Stimulated activated CD8-positive, alpha-beta memory T cell treated with anti-CD3 and anti-CD28 coated beads, Interleukin-7, amount 100 ng/mL, for 24 hours (primary cell): ENCODE measurements around the gene PLIN1.

Experiments used
- DNase-seq: peaks from one replicate; pipeline ENCODE4 v3.0.0-alpha.2; 2020; ENCODE audit warnings: low read depth

The PLIN1 gene

DNA sequence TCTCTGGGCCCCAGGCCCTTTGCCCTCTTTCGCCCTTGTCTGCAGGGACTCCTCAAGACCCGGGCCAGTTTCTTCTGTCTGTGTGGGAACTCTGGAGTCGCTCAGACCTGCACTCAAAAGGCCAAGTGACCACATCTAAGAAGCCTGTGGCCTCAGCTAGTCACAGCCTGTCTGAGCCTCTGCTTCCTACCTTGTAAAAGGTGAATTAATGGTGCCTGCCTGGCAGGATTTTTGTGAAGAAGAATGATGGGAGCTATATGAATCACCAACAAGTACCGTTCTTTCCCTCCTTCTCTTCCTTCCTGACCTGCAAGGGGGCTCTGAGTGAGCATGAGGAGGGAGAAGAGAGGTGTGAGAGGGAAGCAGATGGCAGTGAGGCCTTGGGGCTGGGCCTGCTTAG, 7.5 kb downstream of the PLIN1 start:
- DNase-seq = no peak

DNA sequence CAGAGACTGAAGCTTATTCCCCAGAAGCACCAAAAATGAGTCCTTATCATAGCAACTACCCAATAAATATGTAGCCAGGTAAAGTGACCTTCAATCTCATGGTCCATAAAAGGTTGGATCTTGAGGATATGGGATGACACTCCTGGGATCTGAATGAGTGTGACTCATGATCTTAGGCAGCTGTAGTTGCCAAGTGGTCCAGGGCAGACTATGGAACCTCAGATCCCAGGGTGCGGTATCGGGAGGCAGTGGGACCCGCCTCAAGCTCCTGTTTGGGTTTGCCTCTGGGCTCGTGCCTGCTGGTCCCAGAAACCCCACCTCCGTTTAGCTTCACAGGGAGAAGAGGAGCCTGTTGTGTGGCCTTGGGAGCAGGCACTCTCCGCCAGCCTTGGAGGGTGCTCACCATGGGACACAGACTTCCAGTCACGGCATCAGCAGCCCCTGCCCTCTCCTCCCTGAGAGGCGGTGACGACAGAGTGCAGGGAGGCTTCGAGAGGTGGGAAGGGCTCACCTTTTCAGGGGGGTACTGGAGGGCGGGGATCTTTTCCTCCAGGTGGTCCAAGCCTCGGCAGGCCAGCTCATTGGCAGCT, 8.1 kb downstream of the PLIN1 start:
- DNase-seq = no peak

DNA sequence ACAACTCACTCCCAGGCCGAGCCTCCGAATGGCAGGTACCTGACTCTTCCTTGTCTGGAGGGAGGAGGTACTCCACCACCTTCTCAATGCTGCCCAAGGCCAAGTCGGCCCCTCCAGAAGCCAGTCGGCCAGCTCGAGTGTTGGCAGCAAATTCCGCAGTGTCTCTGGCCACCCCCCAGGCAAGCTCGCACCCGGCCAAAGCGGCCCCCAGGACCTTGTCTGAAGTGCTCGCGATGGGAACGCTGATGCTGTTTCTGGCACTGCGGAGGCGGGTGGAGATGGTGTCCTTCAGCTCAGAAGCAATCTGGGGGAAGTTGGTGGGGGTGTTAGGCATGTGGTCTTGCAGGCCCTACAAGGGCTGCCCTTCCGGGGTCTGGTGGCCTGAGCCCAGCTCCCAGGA, 9.2 kb downstream of the PLIN1 start:
- no peak for DNase-seq

DNA sequence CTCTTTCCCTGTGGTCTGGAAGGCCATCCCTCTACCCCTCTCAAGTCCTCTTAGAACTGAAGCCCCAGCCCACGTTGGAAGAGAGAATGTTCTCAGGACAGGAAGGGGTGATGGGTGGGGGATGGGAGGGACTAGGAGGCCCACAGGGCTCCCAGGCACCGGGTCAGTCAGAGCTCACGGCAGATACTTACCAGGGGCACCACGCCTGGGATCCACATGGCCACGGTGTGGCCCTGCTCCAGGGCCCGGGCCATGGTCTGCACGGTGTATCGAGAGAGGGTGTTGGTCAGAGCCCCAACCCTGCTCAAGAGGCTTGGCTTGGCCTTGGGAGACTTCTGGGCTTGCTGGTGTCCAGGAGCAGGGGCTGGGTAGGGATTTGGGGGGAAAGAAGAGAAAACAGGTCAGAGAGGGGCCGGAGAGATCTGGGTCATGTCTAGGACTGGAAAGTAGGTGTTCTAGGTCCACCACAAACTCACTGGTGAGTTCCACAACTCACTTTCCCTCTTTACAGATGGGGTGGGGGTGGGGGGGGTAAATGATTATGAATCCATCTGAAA, 9.8 kb downstream of the PLIN1 start:
- DNase-seq = no peak

DNA sequence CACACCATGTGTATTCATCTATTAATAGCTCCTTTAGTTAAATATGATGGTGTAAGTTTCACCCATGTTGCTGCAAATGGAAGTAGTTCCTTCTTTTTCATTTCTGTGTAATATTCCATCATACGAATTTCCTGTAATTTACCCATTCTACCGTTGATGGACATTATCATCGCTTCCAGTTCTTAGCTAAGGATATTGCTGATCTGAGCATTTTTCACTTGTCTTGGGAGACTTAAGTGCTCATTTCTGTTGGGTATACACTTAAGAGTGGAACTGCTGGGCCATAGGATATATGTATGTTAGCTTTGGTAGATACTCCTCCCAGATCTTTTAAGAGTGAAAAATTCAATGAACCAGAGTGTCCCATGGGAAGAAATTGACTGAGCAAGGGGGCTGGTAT, 11.0 kb downstream of the PLIN1 start:
- DNase-seq = no peak

DNA sequence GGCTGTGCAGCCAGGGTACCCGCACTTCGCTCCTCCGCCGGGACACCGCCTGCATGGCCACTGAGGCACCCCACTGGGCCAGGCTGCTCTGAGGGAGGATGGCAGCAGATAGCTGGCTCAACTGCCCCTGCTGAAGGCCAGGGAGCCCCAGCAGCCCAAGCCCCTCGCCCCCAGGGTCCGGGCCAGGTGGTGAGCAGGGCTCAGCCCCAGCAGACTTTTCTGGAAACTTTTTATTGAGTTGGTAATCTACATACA, 11.5 kb downstream of the PLIN1 start:
- no peak for DNase-seq

DNA sequence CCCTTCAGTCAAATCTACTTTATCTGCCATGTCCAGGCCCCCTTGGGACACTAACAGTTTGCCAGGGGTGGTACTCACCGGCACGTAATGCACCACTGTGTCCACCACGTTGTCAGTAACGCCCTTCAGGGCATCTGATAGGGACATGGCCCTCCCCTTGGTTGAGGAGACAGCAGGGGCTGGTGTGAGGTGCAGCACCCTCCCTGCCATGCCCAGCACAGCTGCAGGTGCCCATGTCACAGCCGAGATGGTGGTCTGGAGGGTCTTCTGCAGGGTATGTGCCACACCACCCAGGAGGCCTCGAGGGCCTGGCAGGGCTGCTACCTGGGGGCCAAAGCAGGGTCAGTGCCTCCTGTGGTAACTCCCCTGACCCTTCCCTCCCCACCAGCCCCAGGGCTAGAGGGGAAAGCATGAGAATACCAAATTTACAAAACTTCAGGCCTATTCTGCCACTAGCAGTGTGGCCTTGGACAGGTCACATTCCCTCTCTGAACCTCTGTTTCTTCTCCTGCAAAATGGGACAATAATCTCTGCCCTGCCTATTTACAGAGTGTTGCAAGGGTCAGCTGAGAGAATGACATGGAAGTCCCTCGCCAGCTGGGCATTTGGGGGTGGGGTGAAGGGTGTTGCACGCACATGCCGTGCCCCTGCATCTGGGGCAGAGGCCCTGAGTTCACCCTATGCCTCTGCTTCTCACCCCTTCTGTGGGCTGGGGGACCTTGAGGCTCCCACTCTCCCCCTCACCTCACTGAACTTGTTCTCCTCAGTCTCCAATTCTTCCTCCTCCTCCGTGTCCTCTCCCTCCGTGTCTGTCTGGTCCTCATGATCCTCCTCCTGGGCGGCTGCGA, 12.1 kb downstream of the PLIN1 start:
- no peak for DNase-seq

DNA sequence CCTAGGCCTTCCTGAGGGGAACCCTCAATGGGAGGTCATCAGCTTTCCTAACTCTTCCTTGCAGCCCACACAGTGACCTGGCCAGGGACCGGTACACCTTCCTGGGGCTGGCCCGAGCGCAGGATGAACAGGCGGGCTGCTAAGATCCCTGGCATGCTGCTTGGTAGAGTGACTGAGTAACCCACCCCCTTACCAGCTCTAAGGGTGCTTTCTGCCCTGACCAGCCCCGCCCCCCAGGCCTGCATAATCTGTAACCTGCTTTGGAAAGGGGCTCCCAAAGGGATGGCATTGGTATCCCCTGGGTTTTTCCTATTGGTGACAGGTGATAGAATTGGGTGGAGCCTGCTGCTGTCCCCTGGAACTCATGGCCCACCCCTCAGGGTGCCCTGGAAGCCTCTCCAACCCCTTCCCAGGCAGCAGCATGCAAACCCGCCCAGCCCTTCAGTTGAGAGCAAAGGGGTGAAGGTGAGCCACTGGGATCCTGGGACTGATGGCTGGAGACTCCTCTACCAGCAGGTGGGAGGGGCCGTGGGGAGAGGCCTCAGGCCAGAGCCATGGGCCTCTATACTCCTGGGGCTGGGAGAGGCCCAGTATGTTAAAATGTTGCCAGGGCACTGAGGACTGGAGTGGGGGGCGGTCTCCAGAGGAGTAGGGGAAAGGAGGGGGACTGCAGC, 12.8 kb downstream of the PLIN1 start:
- no peak for DNase-seq

DNA sequence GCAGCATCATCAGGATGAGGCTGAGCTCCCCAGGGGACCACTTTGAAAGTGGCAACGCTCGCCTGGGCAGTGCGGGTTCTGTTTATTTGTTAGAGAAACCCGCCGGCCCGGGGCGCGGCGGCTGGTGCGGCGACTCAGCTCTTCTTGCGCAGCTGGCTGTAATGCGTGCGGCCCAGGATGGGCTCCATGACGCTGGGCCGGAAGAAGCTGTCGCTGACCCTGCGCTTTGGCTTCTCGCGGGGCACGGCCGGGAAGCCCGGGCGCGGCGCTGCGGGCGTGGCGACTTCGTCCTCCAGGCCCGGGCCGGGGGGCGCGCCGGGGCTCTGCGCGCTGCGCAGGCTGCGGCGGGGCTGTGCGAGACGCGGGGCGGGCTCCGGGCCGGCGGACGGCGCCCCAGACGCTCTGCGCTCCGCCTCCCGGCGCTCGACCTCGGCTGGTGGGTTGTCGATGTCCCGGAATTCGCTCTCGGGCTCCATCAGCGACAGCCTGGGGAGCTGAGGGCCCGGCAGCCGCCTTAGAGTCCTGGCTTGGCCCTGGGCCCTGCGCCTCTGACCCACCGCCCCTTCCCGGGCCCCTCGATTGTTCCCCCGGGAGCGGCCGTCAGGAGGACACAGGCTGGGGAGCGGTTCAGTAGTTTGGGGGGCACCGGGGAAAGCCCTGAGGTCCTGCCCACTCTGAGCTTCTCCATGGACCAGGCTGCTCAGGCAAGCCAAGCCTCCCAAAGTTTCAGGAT, 13.6 kb downstream of the PLIN1 start:
- DNase-seq = no peak

DNA sequence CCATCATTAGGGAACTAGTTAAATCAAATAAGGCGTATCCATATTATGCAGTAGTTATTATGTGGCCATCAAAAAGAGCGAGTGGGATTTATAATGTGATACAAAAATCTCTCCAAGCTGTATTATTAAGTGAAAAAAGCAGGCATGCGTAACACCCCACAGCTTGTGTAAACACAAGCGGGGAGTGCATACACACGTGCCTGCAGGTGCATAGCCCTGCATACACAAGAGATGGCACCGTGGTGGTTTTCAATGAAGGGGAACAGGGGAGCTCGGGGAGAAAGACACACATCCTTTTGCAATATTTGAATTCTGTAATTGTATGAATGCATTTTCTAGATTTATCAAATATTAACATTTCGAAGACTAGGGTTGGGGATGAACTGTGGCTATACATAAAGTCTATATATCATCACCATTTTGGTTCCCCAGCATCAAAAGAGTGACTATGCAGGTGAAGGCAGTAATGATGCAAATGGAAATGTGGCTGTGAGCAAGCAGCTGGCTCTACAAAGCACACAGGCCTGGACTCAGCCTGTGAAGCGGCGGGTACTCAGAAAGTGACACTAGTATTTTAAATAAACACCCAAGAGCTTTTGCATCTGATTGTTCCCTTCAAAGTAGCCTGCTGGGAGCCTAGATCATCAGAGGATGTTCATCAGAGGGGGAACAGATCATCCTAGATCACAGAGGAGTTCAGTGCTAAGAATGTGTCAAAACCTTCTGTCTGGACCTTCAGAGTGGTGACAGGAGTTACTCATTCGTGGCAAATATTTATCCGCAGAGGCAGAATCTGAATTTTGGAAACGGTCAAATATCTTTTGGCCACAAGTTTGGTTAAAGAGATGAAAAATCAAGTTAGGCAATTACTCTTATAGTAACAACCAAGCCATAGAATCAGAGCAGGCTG, 14.5 kb downstream of the PLIN1 start:
- DNase-seq = no peak

DNA sequence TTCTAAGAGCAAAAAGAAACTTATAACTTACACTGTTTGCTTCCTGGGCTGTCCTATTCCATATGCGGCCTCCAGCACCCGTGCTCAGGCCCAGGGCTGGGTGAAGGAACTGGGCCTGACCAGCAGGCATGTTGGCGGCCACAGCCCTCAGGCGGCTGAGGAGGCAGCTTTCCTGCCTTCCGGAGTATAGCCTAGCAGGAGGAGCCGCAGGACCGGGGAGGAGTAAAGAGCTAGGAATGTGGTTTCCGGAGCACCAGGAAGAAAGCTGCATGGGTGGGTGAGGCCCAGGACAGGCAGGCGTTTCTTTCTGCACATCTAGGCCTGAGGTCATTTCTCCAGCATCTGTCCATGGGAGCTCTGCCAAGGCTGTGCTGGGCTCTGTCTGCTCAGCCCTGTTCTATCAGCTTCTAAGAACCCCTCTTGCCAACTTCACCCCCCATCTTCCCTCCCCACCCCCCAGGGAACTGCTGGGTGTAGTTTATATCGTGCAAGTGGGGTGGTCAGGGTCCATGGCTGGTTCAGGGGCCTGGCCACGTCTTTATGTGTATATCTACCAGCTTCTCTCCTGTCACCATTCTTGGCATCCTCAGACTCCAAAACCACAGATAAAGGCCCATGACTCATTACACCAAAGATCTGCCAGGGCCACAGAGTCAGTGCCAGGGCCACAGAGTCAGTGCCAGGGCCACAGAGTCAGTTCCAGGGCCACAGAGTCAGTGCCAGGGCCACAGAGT, 16.1 kb downstream of the PLIN1 start:
- DNase-seq = no peak

DNA sequence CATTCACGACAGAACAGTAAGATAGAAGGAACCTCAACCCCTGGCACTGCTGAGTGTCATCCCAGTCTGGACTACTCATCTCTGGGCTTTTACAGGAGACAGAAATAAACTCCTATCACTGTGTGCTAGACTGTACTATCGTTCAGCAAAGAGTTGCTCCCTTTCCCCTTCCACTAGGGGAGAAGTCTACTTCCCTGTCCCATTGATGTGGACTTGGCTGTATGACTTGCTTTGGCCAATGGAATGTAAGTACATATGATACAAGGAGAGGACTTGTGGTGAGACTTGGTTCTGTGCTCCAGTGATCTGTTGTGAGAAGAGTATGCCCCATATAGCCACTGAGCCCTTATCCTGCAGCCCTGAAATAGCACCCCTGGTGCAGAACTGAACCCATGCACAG, 18.6 kb downstream of the PLIN1 start:
- DNase-seq = no peak

DNA sequence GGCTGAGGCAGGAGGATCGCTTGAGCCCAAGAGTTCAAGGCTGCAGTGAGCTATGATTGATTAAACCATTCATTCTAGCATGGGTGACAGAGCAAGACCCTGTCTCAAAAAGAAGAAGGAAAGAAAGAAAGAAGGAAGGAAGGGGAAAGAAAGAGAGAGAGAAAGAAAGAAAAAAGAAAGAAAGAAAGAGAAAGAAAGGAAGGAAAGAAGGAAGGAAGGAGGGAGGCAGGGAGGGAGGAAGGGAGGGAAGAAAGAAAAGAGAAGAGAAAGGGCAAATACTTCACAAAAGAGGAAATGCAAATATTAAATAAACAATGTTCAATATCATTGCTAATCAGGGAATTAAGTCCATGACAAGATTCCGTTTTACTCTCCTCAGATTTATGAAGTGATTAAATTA, 19.9 kb downstream of the PLIN1 start:
- DNase-seq = no peak

DNA sequence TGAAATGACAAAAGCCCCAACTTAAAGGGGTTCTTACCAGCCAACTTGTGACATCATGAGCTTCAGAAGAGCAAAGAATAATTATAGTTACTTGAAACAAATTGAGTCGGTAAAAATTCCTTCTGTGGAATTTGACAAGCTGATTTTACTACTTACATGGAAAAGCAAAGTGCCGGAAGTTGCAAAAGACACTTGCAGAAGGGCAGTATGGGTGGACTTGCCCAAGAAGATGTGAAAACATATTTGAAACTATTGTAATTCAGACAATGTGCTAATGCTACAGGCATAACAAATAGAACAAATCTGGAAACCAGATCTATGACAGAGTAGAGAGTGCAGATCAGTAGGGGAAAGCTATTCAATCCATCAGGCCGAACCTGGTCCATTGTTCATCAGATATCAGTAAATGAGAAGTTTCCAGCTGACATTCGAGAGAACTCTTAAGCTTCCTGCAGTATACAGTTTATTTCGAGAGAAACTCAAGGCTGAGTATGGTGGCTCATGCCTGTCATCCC, 21.4 kb downstream of the PLIN1 start:
- no peak for DNase-seq

DNA sequence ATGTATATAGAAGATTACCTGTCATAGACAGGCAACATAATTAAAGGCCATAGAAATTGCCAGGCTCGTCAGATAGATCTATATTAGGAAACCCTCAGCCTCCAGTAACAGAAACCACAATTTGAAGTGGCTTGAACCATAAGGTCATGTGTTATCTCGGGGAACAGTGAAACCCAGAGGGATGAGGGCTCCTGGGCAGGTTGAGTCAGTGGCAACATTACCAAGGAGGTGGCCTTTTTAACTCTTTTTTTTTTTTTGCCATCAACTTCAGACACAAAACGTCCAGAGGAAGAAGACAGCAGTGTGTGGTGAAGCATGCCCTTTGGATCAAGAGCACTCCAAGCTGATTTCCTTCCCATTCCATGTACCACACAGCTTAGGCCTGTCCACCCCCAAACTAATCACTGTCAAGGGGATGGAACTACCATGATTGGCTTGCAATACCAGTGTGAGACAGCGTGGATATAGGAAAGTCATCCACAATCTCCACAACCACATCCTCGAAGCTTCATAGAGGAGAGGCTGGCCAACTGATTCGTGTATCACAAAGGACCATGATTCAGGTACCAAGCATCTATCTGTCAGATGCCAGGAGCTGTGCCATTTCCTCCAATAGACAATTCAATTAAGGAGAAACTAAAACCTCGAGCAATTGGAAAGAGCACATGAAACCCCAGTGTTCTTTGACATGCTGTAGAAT, 22.9 kb downstream of the PLIN1 start:
- DNase-seq = no peak

DNA sequence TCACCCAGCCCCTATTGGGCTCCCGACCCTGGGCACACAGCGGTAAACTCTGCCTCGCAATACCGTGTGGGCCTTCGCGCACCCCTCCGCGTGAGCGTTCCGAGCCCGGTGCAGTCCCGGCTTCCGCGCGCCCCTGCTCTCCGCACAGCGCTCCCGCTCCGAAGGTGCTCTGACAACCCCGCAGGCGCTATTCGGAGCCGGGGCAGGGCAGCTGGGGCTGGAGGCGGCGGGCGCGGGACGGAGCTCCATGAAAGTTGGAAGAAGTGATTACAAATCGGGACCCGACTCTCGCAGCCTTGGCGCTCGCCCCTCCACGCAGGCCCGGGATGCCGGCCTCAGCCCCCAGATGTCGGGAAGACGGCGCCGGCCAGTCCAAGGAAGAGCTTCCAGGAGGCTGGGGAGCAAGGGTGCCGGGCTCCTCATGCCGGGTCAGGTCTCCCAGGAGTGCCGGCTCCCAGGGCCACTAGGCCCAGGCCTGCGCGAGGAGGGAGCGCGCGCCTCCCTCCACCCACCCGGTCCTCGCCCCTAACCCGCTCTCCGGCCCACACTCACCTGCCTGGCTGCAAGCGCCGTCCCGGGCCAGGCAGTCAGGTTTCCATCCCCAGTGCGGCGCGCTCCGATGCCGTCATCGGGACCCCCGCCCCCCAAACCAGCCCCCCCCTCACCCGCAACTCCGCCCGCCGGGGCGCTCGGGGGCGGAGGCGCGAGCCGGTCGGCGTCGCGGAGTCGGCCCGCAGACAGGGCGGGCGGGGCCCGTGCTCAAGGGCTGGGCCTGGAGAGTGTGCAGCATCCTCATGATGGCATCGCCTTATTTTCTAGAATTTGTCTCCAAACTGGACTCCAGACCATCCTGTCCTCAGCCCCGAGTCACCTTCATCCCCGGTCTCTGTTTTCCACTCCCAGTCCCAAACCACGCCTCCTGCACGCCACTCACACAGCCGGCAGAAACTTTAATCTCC, 24.0 kb downstream of the PLIN1 start, which contains the start of gene KIF7:
KIF7 (minus strand) TSS at position 621 of the 959 bp plus-strand sequence. CDS start 2,537 bp downstream, outside the sequence.
- no peak for DNase-seq

DNA sequence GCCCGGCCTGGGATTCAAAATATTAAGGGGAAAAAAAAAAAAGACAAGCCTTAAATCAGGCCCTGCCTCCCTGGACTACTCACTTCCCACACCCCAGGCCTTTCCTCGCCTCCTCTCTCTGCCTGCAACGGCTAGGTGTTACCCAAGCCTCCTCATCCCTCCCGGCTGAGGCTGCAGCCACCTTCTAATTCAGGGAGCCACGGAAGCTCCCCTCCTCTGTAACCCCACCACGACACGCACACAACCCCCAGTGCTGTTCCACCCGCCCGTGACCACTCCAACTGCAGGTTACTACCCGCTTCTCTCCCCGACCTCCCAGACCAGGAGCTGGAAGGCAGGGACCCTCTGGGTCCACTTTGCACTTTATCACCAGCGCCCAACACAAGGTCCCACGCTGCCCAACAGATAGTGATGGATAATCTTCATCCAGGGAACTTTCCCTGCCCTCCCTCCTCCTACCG, 24.8 kb downstream of the PLIN1 start:
- DNase-seq = no peak

DNA sequence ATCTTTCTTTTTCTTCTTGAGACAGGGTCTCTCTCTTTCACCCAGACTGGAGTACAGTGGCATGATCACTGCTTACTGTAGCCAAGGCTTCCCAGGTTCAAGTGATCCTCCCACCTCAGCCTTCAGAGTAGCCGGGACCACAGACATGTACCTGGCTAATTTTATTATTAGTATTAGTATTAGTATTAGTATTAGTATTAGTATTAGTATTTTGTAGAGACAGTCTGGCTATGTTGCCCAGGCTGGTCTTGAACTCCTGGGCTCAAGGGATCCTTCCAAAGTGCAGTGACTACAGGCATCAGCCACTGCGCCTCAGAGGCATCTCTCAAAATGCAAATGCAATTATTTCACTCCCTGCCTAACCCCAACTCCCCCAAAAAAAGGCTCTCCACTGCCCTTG, 25.6 kb downstream of the PLIN1 start:
- DNase-seq = no peak

DNA sequence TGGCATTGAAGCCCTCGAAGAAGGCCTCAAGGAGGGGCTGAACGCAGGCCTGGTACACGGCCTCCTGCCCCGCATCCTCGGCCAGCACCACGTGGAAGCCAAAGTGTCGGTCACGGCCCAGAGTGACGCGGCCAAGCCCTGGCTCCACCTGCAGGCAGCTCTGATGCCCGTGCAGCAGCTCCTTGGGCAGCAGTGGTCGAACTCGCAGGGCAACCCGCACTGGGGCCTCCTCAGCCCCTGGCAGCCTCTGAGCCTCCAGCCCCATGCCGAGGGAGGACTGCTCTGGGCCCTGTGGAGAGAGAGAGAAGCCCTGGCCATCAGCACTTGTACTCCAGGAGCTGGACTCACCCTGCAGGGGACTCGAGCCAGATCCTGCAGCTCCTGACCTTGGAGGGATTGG, 26.5 kb downstream of the PLIN1 start:
- DNase-seq = no peak
